ENCODE data around the gene SAMD11.
A peak's percentile ranks its signal among the peaks of the same experiment; 100 is the strongest.

SAMD11 gene

GRCh38 chr1:904310-904950 is 19.3 kb upstream of the SAMD11 start:
- peak; percentile 73 to 82 (median 75) for DNase-seq (ENCODE audit: low read depth in 4 of 4, low spot score in 1 of 4)

GRCh38 chr1:905071-905749 is 18.5 kb upstream of the SAMD11 start:
- no peak for DNase-seq (ENCODE audit: low read depth in 4 of 4, low spot score in 1 of 4)

GRCh38 chr1:905811-906599 is 17.7 kb upstream of the SAMD11 start:
- DNase-seq (ENCODE audit: low read depth in 4 of 4, low spot score in 1 of 4): no peak

GRCh38 chr1:906600-907420 is 16.9 kb upstream of the SAMD11 start:
- no peak for DNase-seq (ENCODE audit: low read depth in 4 of 4, low spot score in 1 of 4)

- DNase-seq (ENCODE audit: low read depth in 4 of 4, low spot score in 1 of 4): no peak
Observed at GRCh38 chr1:907611-908451, 15.9 kb upstream of the SAMD11 start.

- no peak for DNase-seq (ENCODE audit: low read depth in 4 of 4, low spot score in 1 of 4)
Observed at GRCh38 chr1:908661-909060, 15.1 kb upstream of the SAMD11 start.

- DNase-seq (ENCODE audit: low read depth in 4 of 4, low spot score in 1 of 4): no peak
Observed at GRCh38 chr1:909861-910310, 13.8 kb upstream of the SAMD11 start.

- DNase-seq (ENCODE audit: low read depth in 4 of 4, low spot score in 1 of 4): no peak
Observed at GRCh38 chr1:910311-910880, 13.3 kb upstream of the SAMD11 start.

- DNase-seq (ENCODE audit: low read depth in 4 of 4, low spot score in 1 of 4): no peak
Observed at GRCh38 chr1:910881-911721, 12.6 kb upstream of the SAMD11 start.

GRCh38 chr1:911875-912739 is 11.6 kb upstream of the SAMD11 start:
- DNase-seq (ENCODE audit: low read depth in 4 of 4, low spot score in 1 of 4): no peak

GRCh38 chr1:912740-913301 is 10.9 kb upstream of the SAMD11 start:
- DNase-seq (ENCODE audit: low read depth in 4 of 4, low spot score in 1 of 4): no peak

GRCh38 chr1:913491-914130 is 10.1 kb upstream of the SAMD11 start:
- no peak for DNase-seq (ENCODE audit: low read depth in 4 of 4, low spot score in 1 of 4)

- DNase-seq (ENCODE audit: low read depth in 4 of 4, low spot score in 1 of 4): no peak
Observed at GRCh38 chr1:914131-914890, 9.4 kb upstream of the SAMD11 start.

- no peak for DNase-seq (ENCODE audit: low read depth in 4 of 4, low spot score in 1 of 4)
Observed at GRCh38 chr1:914891-915280, 8.8 kb upstream of the SAMD11 start.

- no peak for DNase-seq (ENCODE audit: low read depth in 4 of 4, low spot score in 1 of 4)
Observed at GRCh38 chr1:915295-916172, 8.2 kb upstream of the SAMD11 start.

Measured in stimulated activated CD4-positive, alpha-beta T cell treated with anti-CD3 and anti-CD28 coated beads, Interleukin-1b, Interleukin-23, amount 100 ng/mL, for 24 hours (primary cell).